ENCODE results near the gene SCFD1. TPM values are rescaled to one million over a fixed set of nuclear protein-coding genes. Genes with fewer than 3 reads are reported as not detected.
"Not testable (repeated sequence)": the region's sequence is repeated elsewhere in the genome, so short reads cannot be mapped to it uniquely, and the experiment has no call there.

The SCFD1 gene
- total RNA-seq, 1 experiment from 2014 or later, result 61.9 TPM

DNA sequence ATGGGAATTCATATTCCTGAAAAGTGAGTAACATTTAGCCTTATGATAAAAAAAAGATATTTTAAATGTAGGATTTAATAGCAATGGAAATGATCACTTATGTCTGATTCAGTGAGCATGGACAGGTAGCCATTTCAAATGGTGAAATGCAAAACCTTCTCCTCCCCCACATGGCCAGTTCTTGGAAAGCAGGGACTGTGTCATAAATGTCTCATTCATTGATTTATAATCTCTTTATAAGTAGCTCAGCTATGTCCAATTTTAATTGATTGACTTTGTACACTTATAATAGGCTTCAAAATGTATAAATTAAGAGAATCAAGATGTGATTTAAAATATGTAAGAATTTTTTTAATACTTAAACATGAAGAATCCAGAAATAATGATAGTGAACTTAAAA lies 24.6 kb upstream of the SCFD1 start:
- ChIA-PET POLR2A (ENCODE audit: low non-redundant PET) (no interaction called here), CTCF (no interaction called here)
- Histone ChIP-seq H3K36me3 (ENCODE audit: insufficient read depth, low read length, poor library complexity, severe bottlenecking) (peaks cover 68% of the 10 kb centered on the region), H3K27ac (ENCODE audit: low read depth, low read length, poor library complexity, severe bottlenecking) (no peak overlapping the region), H3K4me3 (ENCODE audit: low read depth, low read length, poor library complexity, severe bottlenecking) (no peak overlapping the region), H3K27me3 (replicated peaks; ENCODE audit: insufficient read depth, low read depth, low read length, poor library complexity) (no peaks in the 10 kb centered on the region), H3K4me1 (ENCODE audit: insufficient read depth, low read length, poor library complexity, severe bottlenecking) (peaks cover 5% of the 10 kb centered on the region), H3K9me3 (ENCODE audit: low read depth, low read length, poor library complexity, severe bottlenecking) (no peaks in the 10 kb centered on the region)
- BruUV-seq (replicated peaks), result no TSS peak
- intact Hi-C loops (cut with micrococcal nuclease; ENCODE audit: unreplicated experiment), result no loop called here
- no peak for DNase-seq (ENCODE audit: low spot score)
- no peak for TF ChIP-seq EZH2 (IDR thresholded peaks at IDR 0.05; ENCODE audit: borderline replicate concordance, low read depth, low read length, poor library complexity, severe bottlenecking)
- TF ChIP-seq, protein P1, sequence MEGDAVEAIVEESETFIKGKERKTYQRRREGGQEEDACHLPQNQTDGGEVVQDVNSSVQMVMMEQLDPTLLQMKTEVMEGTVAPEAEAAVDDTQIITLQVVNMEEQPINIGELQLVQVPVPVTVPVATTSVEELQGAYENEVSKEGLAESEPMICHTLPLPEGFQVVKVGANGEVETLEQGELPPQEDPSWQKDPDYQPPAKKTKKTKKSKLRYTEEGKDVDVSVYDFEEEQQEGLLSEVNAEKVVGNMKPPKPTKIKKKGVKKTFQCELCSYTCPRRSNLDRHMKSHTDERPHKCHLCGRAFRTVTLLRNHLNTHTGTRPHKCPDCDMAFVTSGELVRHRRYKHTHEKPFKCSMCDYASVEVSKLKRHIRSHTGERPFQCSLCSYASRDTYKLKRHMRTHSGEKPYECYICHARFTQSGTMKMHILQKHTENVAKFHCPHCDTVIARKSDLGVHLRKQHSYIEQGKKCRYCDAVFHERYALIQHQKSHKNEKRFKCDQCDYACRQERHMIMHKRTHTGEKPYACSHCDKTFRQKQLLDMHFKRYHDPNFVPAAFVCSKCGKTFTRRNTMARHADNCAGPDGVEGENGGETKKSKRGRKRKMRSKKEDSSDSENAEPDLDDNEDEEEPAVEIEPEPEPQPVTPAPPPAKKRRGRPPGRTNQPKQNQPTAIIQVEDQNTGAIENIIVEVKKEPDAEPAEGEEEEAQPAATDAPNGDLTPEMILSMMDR (conservative IDR thresholded peaks at IDR 0.05; ENCODE audit: low read depth, low read length), result no peak

DNA sequence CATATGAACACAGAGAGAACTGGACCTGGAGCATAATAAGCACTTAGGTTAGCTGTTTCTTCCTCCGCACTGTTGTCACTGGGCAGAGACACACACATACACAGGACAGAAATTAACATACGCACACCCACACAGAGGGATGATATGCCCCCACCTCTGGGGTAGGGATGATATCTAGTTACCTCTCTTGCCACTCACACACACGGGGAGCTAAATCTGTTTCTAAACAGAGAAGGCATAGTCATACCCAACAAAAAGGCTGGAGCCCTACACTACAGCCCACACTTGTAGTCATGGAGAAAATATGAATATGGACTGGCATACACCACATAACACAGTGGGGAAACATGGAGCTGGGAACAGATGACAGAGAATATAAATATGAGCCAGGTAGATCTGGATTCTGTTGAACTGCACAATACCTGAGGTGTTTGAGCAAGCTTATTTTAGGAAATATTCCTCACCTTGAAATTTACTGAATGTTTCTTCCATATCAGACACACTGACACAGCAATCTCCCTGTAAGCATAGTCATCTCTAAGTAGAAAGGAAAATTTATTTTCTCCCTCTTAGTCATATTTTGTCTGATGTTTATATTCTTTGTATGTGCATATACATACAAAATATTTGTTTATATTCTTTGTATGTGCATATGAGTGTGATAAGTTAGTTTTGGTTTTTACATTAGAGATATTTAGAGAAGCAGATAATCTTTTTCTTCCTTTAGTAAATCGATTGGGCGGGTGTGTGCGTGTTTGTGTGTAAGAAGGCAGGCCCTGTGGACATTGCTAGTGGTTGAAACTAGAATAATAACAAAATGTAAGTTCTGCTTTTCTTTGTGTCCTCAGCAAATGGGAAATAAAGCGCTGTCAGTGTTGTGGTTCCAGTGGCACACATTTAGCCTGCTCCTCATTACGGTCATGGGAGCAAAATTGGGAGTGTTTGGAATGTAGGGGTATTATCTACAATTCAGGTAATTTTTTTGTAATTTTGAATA lies 20.9 kb upstream of the SCFD1 start:
- intact Hi-C loops (cut with micrococcal nuclease; ENCODE audit: unreplicated experiment), result no loop called here
- no peak for TF ChIP-seq EZH2 (IDR thresholded peaks at IDR 0.05; ENCODE audit: borderline replicate concordance, low read depth, low read length, poor library complexity, severe bottlenecking)
- TF ChIP-seq, protein P1 (conservative IDR thresholded peaks at IDR 0.05; ENCODE audit: low read depth, low read length), result no peak
- no peaks in the 10 kb centered on the region for H3K27me3 ChIP-seq (replicated peaks; ENCODE audit: insufficient read depth, low read depth, low read length, poor library complexity)
- no peak overlapping the region for H3K4me3 ChIP-seq (ENCODE audit: low read depth, low read length, poor library complexity, severe bottlenecking)
- CTCF ChIA-PET, result no interaction called here
- BruUV-seq (replicated peaks), result no TSS peak
- no peak overlapping the region for H3K27ac ChIP-seq (ENCODE audit: low read depth, low read length, poor library complexity, severe bottlenecking)
- H3K9me3 ChIP-seq (ENCODE audit: low read depth, low read length, poor library complexity, severe bottlenecking), result no peaks in the 10 kb centered on the region
- POLR2A ChIA-PET (ENCODE audit: low non-redundant PET), result no interaction called here
- H3K36me3 ChIP-seq (ENCODE audit: insufficient read depth, low read length, poor library complexity, severe bottlenecking), result peaks cover 82% of the 10 kb centered on the region
- DNase-seq (ENCODE audit: low spot score), result no peak
- peaks cover 5% of the 10 kb centered on the region for H3K4me1 ChIP-seq (ENCODE audit: insufficient read depth, low read length, poor library complexity, severe bottlenecking)

DNA sequence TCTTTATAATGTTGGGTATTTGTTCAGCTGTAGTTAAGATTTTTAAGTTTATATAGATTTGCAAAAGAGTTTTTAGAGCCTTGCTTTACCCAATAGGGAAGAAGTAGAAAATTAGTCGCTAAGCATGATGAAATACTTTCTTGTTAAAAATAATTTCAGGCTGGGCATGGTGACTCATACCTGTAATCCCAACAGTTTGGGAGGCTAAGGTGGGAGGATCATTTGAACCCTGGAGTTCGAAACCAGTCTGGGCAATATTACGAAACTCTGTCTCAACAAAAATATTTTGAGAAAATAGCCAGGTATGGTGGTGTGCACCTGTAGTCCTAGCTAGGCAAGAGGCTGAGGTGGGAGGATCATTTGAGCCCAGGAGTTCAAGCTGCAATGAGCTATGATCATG lies 18.7 kb upstream of the SCFD1 start:
- Histone ChIP-seq H3K4me3 (ENCODE audit: low read depth, low read length, poor library complexity, severe bottlenecking) (no peak overlapping the region), H3K9me3 (ENCODE audit: low read depth, low read length, poor library complexity, severe bottlenecking) (no peaks in the 10 kb centered on the region), H3K36me3 (ENCODE audit: insufficient read depth, low read length, poor library complexity, severe bottlenecking) (peaks cover 68% of the 10 kb centered on the region), H3K27ac (ENCODE audit: low read depth, low read length, poor library complexity, severe bottlenecking) (no peak overlapping the region), H3K4me1 (ENCODE audit: insufficient read depth, low read length, poor library complexity, severe bottlenecking) (no peaks in the 10 kb centered on the region), H3K27me3 (replicated peaks; ENCODE audit: insufficient read depth, low read depth, low read length, poor library complexity) (no peaks in the 10 kb centered on the region)
- DNase-seq (ENCODE audit: low spot score), result no peak
- BruUV-seq (replicated peaks), result no TSS peak
- TF ChIP-seq, protein P1 (conservative IDR thresholded peaks at IDR 0.05; ENCODE audit: low read depth, low read length), result no peak
- TF ChIP-seq EZH2 (IDR thresholded peaks at IDR 0.05; ENCODE audit: borderline replicate concordance, low read depth, low read length, poor library complexity, severe bottlenecking), result no peak
- intact Hi-C loops (cut with micrococcal nuclease; ENCODE audit: unreplicated experiment), result no loop called here
- ChIA-PET POLR2A (ENCODE audit: low non-redundant PET) (no interaction called here), CTCF (no interaction called here)

DNA sequence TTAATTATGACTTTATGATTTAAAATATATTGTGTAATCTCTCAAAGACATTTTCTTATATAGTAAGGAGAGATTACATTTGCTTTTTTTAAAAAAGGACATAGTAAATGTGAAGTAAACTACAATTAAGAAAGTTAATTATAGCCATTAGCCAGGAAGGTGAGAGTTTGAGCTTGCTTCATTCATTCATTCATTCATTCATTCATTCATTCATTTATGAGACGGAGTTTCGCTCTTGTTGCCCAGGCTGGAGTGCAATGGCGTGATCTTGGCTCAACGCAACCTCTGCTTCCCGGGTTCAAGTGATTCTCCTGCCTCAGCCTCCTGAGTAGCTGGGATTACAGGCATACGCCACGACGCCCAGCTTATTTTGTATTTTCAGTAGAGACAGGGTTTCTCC lies 17.4 kb upstream of the SCFD1 start:
- intact Hi-C loops (cut with micrococcal nuclease; ENCODE audit: unreplicated experiment), result not testable (repeated sequence)

More for the DNA sequence above, 17.4 kb upstream of the SCFD1 start:
- H3K4me1 ChIP-seq (ENCODE audit: insufficient read depth, low read length, poor library complexity, severe bottlenecking); DNase-seq (ENCODE audit: low spot score); BruUV-seq (replicated peaks); POLR2A ChIA-PET (ENCODE audit: low non-redundant PET); H3K27ac ChIP-seq (ENCODE audit: low read depth, low read length, poor library complexity, severe bottlenecking); H3K4me3 ChIP-seq (ENCODE audit: low read depth, low read length, poor library complexity, severe bottlenecking); H3K9me3 ChIP-seq (ENCODE audit: low read depth, low read length, poor library complexity, severe bottlenecking); H3K27me3 ChIP-seq (replicated peaks; ENCODE audit: insufficient read depth, low read depth, low read length, poor library complexity); CTCF ChIA-PET: not testable (repeated sequence)
- H3K36me3 ChIP-seq (ENCODE audit: insufficient read depth, low read length, poor library complexity, severe bottlenecking), result peaks cover 61% of the 10 kb centered on the region
